ENCODE results near the gene EMD.
A peak's percentile ranks its signal among the peaks of the same experiment; 100 is the strongest.

EMD gene

DNA sequence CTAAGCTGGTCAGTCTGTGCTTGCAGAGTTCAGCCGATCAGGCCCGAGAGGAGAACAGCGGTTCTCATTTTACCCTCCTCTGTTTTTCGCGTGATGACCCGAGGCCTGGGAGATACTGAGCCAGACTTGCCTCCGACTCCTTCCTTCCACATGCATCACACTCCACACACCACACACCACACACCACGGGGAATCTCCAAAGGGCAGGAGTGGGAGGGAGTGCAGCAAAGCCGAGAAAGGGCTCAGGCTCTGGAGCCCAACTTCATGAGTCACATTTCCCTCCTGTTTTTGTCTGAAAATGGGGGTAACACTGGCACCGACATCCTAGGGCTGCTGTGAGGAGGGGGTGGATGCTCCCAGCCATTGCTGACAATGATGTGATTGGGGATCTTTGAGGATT, 44.6 kb upstream of the EMD start:
- TF ChIP-seq FOXP2 (optimal IDR thresholded peaks at IDR 0.05; ENCODE audit: borderline replicate concordance, extremely low read depth, extremely low read length, insufficient read depth): no peak
- TF ChIP-seq POLR2AphosphoS5 (IDR thresholded peaks at IDR 0.05; ENCODE audit: low read depth, low read length): no peak
- TF ChIP-seq SIN3A (IDR thresholded peaks at IDR 0.05; ENCODE audit: borderline replicate concordance, insufficient read depth, low read length): no peak
- TF ChIP-seq TAF1 (IDR thresholded peaks at IDR 0.05; ENCODE audit: borderline replicate concordance, insufficient read depth, low read length): no peak
- TF ChIP-seq, protein P1, sequence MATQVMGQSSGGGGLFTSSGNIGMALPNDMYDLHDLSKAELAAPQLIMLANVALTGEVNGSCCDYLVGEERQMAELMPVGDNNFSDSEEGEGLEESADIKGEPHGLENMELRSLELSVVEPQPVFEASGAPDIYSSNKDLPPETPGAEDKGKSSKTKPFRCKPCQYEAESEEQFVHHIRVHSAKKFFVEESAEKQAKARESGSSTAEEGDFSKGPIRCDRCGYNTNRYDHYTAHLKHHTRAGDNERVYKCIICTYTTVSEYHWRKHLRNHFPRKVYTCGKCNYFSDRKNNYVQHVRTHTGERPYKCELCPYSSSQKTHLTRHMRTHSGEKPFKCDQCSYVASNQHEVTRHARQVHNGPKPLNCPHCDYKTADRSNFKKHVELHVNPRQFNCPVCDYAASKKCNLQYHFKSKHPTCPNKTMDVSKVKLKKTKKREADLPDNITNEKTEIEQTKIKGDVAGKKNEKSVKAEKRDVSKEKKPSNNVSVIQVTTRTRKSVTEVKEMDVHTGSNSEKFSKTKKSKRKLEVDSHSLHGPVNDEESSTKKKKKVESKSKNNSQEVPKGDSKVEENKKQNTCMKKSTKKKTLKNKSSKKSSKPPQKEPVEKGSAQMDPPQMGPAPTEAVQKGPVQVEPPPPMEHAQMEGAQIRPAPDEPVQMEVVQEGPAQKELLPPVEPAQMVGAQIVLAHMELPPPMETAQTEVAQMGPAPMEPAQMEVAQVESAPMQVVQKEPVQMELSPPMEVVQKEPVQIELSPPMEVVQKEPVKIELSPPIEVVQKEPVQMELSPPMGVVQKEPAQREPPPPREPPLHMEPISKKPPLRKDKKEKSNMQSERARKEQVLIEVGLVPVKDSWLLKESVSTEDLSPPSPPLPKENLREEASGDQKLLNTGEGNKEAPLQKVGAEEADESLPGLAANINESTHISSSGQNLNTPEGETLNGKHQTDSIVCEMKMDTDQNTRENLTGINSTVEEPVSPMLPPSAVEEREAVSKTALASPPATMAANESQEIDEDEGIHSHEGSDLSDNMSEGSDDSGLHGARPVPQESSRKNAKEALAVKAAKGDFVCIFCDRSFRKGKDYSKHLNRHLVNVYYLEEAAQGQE (IDR thresholded peaks at IDR 0.05; ENCODE audit: insufficient read depth in 1 of 2, low read depth in 2 of 2, low read length in 2 of 2): no peak

DNA sequence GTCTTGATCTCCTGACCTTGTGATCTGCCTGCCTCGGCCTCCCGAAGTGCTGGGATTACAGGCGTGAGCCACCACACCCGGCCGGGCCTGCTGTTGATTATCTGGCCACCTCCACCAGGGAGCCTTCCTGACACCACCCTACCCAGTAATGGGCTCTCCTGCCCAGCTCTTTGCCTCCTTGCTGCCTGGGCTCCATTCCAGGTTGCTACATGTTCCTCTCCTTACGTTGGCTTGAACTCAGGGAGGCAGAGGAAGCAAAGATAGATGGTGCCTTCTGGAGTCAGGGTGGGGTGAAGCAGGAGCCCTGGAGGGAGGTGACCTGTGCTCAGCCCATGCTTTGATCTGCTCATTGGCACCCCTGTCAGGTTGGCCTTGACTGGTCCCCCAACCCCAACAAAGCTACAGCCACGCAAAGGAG, 31.0 kb upstream of the EMD start:
- TF ChIP-seq FOXP2 (optimal IDR thresholded peaks at IDR 0.05; ENCODE audit: borderline replicate concordance, extremely low read depth, extremely low read length, insufficient read depth) (no peak), TAF1 (IDR thresholded peaks at IDR 0.05; ENCODE audit: borderline replicate concordance, insufficient read depth, low read length) (no peak)
- TF ChIP-seq, protein P1 (IDR thresholded peaks at IDR 0.05; ENCODE audit: insufficient read depth in 1 of 2, low read depth in 2 of 2, low read length in 2 of 2): no peak

DNA sequence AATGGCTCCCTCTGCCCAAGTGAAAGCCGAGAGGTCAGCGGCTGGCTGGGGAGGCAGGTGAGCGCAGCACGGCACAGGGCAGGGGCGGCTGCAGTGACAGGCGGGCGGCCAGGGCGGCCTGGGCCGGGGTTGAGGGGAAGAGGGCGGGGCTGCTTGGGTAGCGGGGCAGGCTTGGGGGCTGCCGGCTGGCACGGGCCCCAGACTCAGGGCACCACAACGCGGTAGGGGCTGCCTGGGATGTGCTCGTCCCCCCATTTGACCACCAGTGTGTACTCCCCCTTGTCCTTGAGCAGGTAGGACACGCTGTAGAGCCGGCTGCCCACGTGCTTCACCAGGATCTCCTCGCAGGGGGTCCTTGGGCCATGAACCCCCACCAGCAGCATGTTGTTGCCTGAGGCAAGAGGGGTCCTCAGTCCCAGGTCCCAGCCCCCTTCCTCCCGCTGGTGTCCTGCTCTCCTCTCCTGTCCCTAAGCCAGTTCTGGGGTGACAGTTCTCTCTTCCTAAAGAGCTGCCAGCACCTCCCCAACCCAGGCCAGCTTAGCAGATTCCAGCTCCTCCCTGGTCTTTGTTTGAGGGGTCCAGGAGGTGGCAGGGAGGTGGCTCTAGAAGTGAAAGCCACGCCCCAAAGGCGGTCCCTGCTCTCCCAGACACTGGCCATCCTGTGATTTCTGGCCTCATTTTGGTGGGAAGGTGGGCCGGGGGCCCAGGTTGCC, 30.3 kb upstream of the EMD start:
- no peak for TF ChIP-seq TAF1 (IDR thresholded peaks at IDR 0.05; ENCODE audit: borderline replicate concordance, insufficient read depth, low read length)
- TF ChIP-seq FOXP2 (optimal IDR thresholded peaks at IDR 0.05; ENCODE audit: borderline replicate concordance, extremely low read depth, extremely low read length, insufficient read depth): no peak
- TF ChIP-seq, protein P1 (IDR thresholded peaks at IDR 0.05; ENCODE audit: insufficient read depth in 1 of 2, low read depth in 2 of 2, low read length in 2 of 2): no peak
- TF ChIP-seq POLR2AphosphoS5 (IDR thresholded peaks at IDR 0.05; ENCODE audit: low read depth, low read length): no peak; the same call in 1 of the 2 replicates
- no peak for TF ChIP-seq SIN3A (IDR thresholded peaks at IDR 0.05; ENCODE audit: borderline replicate concordance, insufficient read depth, low read length)

DNA sequence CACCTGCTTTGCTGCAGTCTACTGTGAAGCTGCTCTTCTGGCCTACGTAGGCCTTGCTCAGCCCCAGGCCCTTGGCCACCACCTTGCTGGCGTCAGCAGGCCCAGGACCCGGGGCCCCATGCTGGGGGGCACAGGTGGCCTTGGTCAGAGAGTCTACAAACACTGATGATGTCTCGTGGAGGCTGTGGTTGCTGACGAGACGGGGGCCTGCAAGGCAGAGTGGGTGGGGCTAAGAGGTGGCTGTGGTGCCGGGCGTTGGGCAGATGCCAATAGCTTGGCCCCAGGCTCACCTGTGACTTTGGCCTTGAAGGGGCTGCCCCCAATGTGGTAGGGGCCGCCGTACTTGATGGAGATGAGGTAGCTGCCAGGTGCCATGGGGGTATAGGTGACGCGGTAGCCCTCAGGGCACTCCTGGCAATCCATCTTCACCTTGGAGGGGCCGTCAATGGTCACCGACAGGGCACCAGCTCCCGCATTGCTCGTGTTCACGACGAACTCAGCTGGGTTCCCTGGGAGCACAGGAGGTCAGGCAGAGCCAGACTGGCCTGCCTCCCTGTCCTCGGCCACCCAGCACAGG, 29.6 kb upstream of the EMD start:
- no peak for TF ChIP-seq SIN3A (IDR thresholded peaks at IDR 0.05; ENCODE audit: borderline replicate concordance, insufficient read depth, low read length)

DNA sequence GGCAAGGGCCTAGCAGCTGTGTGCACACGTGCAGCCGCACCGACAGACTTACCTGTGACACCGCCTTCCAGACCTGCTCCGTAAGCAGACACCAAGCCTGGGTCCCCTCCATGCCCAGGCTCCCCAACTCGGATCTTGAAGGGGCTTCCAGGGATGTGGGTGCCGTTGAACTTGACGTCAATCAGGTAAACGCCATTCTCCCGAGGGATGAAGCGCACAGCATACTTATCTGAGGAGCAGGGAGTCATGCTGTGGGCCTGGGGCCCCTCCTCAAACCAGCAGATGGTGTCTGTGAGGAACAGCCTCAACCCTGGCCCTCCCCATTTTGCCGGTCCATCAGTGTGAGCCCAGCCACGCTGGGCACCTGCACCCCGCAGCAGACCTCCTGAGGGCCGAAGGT, 29.1 kb upstream of the EMD start:
- no peak for TF ChIP-seq SIN3A (IDR thresholded peaks at IDR 0.05; ENCODE audit: borderline replicate concordance, insufficient read depth, low read length)
- TF ChIP-seq POLR2AphosphoS5 (IDR thresholded peaks at IDR 0.05; ENCODE audit: low read depth, low read length): 0 out of 2 replicates have a peak, but pooled peaks have one; percentile 11

DNA sequence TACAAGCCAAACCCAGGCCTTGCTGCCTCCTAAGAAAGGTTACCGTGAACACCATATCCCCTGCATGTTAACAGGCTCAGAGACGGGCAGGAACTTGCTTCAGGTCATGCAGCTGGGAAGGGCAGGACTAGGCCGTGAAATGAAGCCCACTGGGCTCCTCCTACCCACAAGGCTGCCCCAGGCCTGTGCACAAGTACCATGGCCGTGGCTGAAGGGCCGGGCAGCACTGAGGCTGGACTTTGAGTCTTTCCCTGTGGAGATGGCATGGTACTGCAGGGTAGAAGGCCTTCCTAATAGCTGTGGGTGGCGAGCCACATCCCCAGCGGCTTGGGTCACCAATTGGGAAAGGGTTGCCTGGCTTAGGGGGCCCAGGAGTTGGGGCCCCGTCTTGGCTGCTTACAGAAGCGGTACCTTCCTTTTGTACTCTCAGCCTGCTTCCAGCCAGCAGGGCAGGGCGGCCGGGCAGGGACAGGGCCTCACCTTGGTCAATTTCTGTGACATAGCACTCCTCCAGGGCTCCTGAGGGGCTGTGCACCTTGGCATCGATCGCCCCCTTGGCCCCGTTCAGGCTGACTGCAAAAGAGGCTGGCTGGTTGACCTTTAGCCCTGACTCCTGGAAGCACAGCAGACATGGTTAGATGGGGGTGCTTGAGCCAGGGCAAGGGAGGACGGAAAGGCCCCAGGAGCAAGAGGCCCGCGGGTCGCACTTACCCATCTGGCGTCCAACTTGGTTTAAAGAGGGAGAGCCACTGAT, 28.5 kb upstream of the EMD start:
- TF ChIP-seq SIN3A (IDR thresholded peaks at IDR 0.05; ENCODE audit: borderline replicate concordance, insufficient read depth, low read length) (no peak), POLR2AphosphoS5 (IDR thresholded peaks at IDR 0.05; ENCODE audit: low read depth, low read length) (no peak), FOXP2 (optimal IDR thresholded peaks at IDR 0.05; ENCODE audit: borderline replicate concordance, extremely low read depth, extremely low read length, insufficient read depth) (no peak), TAF1 (IDR thresholded peaks at IDR 0.05; ENCODE audit: borderline replicate concordance, insufficient read depth, low read length) (no peak)
- TF ChIP-seq, protein P1 (IDR thresholded peaks at IDR 0.05; ENCODE audit: insufficient read depth in 1 of 2, low read depth in 2 of 2, low read length in 2 of 2): no peak

Data from PFSK-1 (cell line).